ENCODE data around the gene CCDC92B.

Gene CCDC92B

GRCh38 chr17:2693561-2694380 is 55.7 kb downstream of the CCDC92B start:
- no peak for ATAC-seq
- H3K27ac Mint-ChIP-seq = peak overlapping the region; percentile 68
- no peaks in the 10 kb centered on the region for H3K9me3 Mint-ChIP-seq
- H3K36me3 Mint-ChIP-seq = peaks cover 73% of the 10 kb centered on the region
- peak overlapping the region; percentile 20 for H3K4me3 Mint-ChIP-seq
- no peak for DNase-seq (ENCODE audit: low spot score in 2 of 2)
- H3K4me1 Mint-ChIP-seq = peaks cover 8% of the 10 kb centered on the region

- H3K36me3 Mint-ChIP-seq = peaks cover 66% of the 10 kb centered on the region
These were observed 56.7 kb downstream of the CCDC92B start for GRCh38 chr17:2692781-2693135.

GRCh38 chr17:2691965-2692780 is 57.3 kb downstream of the CCDC92B start:
- no peaks in the 10 kb centered on the region for H3K9me3 Mint-ChIP-seq
- H3K36me3 Mint-ChIP-seq = peaks cover 66% of the 10 kb centered on the region
- H3K27ac Mint-ChIP-seq = no peak overlapping the region
- peaks cover 18% of the 10 kb centered on the region for H3K4me1 Mint-ChIP-seq
- DNase-seq (ENCODE audit: low spot score in 2 of 2) = no peak
- no peak for ATAC-seq
- no peak overlapping the region for H3K4me3 Mint-ChIP-seq

More at GRCh38 chr17:2692781-2693135, 56.7 kb downstream of the CCDC92B start:
- no peak overlapping the region for H3K4me3 Mint-ChIP-seq
- no peak for DNase-seq (ENCODE audit: low spot score in 2 of 2)
- ATAC-seq = no peak
- H3K9me3 Mint-ChIP-seq = no peaks in the 10 kb centered on the region
- H3K27ac Mint-ChIP-seq = peak overlapping the region; percentile 68
- peaks cover 13% of the 10 kb centered on the region for H3K4me1 Mint-ChIP-seq

- H3K4me3 Mint-ChIP-seq = no peak overlapping the region
- H3K36me3 Mint-ChIP-seq = peaks cover 66% of the 10 kb centered on the region
- no peak for ATAC-seq
- H3K27ac Mint-ChIP-seq = peak overlapping the region; percentile 14
- H3K9me3 Mint-ChIP-seq = no peaks in the 10 kb centered on the region
- peaks cover 18% of the 10 kb centered on the region for H3K4me1 Mint-ChIP-seq
- DNase-seq (ENCODE audit: low spot score in 2 of 2) = no peak
These were observed 58.2 kb downstream of the CCDC92B start for GRCh38 chr17:2691069-2691871.

GRCh38 chr17:2690165-2691068 is 59.0 kb downstream of the CCDC92B start:
- Mint-ChIP-seq H3K27ac (peak overlapping the region; percentile 14), H3K4me1 (peaks cover 18% of the 10 kb centered on the region), H3K4me3 (no peak overlapping the region), H3K36me3 (peaks cover 67% of the 10 kb centered on the region), H3K9me3 (no peaks in the 10 kb centered on the region)
- ATAC-seq (no peak), DNase-seq (ENCODE audit: low spot score in 2 of 2) (no peak)

GRCh38 chr17:2689411-2690164 is 59.9 kb downstream of the CCDC92B start:
- peak; percentile 73 for ATAC-seq
- Mint-ChIP-seq H3K4me1 (peaks cover 18% of the 10 kb centered on the region), H3K36me3 (peaks cover 76% of the 10 kb centered on the region), H3K27ac (peak overlapping the region; percentile 90), H3K9me3 (no peaks in the 10 kb centered on the region), H3K4me3 (peak overlapping the region; percentile 36)
- DNase-seq (ENCODE audit: low spot score in 2 of 2) = peak in 1 of 2 donors; percentile 58

- peak overlapping the region; percentile 90 for H3K27ac Mint-ChIP-seq
These were observed 60.8 kb downstream of the CCDC92B start for GRCh38 chr17:2688351-2689342.

GRCh38 chr17:2687074-2687418 is 62.4 kb downstream of the CCDC92B start:
- Mint-ChIP-seq H3K36me3 (peaks cover 83% of the 10 kb centered on the region), H3K4me1 (peaks cover 18% of the 10 kb centered on the region), H3K9me3 (no peaks in the 10 kb centered on the region), H3K27ac (peak overlapping the region; percentile 71), H3K4me3 (no peak overlapping the region)
- ATAC-seq = no peak
- no peak for DNase-seq (ENCODE audit: low spot score in 2 of 2)

More at GRCh38 chr17:2688351-2689342, 60.8 kb downstream of the CCDC92B start:
- Mint-ChIP-seq H3K36me3 (peaks cover 79% of the 10 kb centered on the region), H3K9me3 (no peaks in the 10 kb centered on the region), H3K4me3 (peak overlapping the region; percentile 36), H3K4me1 (peaks cover 18% of the 10 kb centered on the region)
- DNase-seq (ENCODE audit: low spot score in 2 of 2) (peak in 1 of 2 donors; percentile 48), ATAC-seq (peak; percentile 2)

GRCh38 chr17:2685696-2686095 is 63.8 kb downstream of the CCDC92B start:
- Mint-ChIP-seq H3K4me3 (no peak overlapping the region), H3K9me3 (no peaks in the 10 kb centered on the region), H3K27ac (no peak overlapping the region), H3K36me3 (peaks cover 84% of the 10 kb centered on the region), H3K4me1 (peaks cover 18% of the 10 kb centered on the region)
- no peak for ATAC-seq
- DNase-seq (ENCODE audit: low spot score in 2 of 2) = no peak

- H3K27ac Mint-ChIP-seq = no peak overlapping the region
- H3K4me3 Mint-ChIP-seq = no peak overlapping the region
- H3K4me1 Mint-ChIP-seq = peaks cover 18% of the 10 kb centered on the region
- H3K36me3 Mint-ChIP-seq = peaks cover 84% of the 10 kb centered on the region
- ATAC-seq (no peak), DNase-seq (ENCODE audit: low spot score in 2 of 2) (no peak)
- H3K9me3 Mint-ChIP-seq = no peaks in the 10 kb centered on the region
These were observed 64.9 kb downstream of the CCDC92B start for GRCh38 chr17:2684549-2684948.

- ATAC-seq (no peak), DNase-seq (ENCODE audit: low spot score in 2 of 2) (no peak)
- Mint-ChIP-seq H3K4me3 (no peak overlapping the region), H3K27ac (no peak overlapping the region), H3K4me1 (peaks cover 17% of the 10 kb centered on the region), H3K9me3 (no peaks in the 10 kb centered on the region), H3K36me3 (peaks cover 84% of the 10 kb centered on the region)
These were observed 65.5 kb downstream of the CCDC92B start for GRCh38 chr17:2683912-2684311.

GRCh38 chr17:2682176-2682938 is 67.1 kb downstream of the CCDC92B start:
- Mint-ChIP-seq H3K36me3 (peaks cover 90% of the 10 kb centered on the region), H3K4me1 (peaks cover 7% of the 10 kb centered on the region), H3K9me3 (no peaks in the 10 kb centered on the region), H3K27ac (no peak overlapping the region), H3K4me3 (no peak overlapping the region)
- DNase-seq (ENCODE audit: low spot score in 2 of 2) (no peak), ATAC-seq (no peak)
